Renal pelvis (tissue), 4 donors: ENCODE data around the gene C2orf81. TPM values are rescaled to one million over a fixed set of nuclear protein-coding genes. Genes with fewer than 3 reads are reported as not detected.
"Not testable (repeated sequence)": the region's sequence is repeated elsewhere in the genome, so short reads cannot be mapped to it uniquely, and the experiment has no call there.

Source experiments
- DNase-seq: peaks from one replicate; pipeline ENCODE4 v3.0.0-alpha.2; 2013
- polyA plus RNA-seq, 3 donors: library from polyadenylated mRNA; unstranded; fragments of 120-200 nt; gene quantifications; one replicate each; pipeline ENCODE4 v1.2.1, GENCODE V29; 2013; ENCODE audit not compliant: insufficient read length in 3 of 3

Gene C2orf81
- polyA plus RNA-seq, 3 donors = 8.4 to 9.2 (median 8.5) TPM

DNA sequence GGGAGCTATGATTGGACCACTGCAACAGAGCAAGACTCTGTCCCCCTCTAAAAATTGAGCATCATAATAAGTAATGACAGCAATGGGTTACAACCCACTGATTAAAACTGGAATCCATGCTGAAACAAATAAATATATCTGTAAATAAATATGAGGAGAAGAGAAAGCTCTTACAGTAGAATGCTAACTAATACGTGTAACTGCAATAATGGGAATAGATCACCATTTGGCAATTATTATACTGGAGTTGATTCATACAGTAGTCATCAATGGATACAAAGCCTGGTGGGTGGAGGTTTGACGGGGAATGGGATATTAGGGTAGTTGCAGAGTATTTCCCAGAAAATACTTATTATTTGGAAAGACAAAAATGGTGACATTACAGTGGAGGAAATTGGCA lies 27.4 kb upstream of the C2orf81 start:
- DNase-seq = no peak

DNA sequence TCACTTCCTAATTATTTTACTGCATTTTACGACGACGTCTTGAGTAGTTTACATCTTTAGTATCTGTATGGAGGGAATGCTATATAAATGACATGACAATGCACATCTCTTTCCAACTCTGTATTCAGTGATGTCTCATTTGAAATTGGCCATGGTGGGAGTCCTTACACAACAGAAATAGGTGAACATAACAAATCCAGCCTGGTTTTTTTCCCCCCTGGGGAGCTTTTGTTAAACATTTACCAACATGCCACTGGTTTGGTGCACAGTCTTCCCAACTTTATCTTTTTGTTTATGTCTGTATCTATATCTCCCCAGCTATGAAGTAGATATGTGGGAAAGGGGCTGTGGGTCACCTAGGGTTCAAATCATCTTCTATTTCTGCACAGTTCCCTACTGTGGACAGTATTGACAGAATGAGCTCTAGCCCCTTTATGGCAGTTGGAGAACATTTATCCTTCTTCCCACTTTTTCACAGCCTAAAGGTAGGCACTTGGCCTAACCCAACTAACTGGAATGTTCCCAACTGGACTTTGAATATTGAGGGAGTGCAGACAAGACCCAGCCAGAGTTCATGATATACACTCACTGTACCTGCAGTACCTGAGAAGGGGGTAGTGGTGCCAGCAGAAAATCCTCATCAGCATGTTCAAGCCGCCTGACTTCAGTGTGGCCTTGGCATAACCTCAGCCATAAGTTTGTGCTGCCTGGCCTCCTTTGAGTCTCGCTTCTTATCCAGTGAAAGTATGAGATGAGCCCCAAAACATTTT lies 26.0 kb upstream of the C2orf81 start:
- no peak for DNase-seq

DNA sequence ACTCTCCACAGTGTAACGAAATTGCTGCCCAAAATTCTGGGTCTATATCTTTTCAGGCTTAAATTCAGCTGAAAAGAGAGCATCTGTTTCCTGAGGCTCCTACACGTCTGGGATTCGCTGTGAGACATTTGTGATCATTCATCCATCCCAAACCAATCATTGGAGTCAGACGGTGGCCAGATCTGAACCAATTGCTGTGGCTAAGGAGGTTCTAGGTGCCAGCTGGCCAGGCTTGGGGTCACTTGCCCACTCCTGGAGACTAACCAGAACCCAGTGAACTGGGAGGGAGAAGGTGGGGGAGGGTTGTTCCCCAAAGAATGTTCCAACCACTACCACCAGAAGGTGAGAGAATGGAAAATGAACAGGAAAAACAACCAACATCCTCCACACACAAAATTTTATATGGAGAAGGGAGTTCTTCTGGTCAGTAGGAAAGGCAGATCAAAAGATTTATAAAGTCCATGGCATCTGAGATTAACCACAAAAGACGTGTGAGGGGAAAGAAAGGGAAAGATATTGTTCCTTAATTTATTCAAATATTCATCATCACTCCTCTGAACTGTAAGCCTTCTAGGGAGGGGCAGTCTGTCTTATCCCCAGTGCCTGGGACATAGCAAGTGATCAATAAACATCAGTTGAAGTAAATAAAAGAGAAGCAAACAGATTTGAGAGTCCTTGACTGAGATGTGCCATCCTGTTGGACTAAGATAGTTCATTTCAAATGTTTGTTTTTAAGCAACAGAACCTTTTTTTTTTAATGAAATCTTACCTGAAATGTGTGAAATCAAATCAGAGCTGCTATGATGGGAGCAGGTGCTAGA lies 23.3 kb upstream of the C2orf81 start:
- no peak for DNase-seq

DNA sequence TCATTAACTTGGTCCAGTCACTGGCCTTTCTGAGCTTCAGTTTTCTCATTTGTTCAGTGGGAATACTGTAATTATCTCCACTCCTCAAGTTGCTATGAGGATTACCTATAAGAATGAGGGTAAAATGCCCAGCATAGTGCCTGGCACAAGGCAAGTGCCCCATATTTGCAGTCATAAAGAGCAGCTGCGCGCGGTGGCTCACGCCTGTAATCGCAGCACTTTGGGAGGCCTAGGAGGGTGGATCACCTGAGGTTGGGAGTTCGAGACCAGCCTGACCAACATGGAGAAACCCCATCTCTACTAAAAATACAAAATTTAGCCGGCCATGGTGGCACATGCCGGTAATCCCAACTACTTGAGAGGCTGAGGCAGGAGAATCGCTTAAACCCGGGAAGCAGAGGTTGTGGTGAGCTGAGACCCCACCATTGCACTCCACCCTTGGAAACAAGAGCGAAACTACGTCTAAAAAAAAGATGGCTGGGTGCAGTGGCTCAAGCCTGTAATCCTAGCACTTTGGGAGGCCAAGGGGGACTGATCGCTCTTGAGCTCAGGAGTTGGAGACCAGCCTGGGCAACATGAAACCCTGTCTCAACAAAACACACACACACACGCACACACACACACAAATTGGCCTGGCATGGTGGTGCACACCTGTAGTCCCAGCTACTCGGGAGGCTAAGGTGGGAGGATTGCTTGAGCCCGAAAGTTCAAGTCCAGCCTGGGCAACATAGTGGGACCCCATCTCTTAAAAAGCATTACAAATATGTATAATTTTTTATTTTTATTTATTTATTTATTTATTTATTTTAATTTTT lies 21.3 kb upstream of the C2orf81 start:
- DNase-seq = not testable (repeated sequence)

DNA sequence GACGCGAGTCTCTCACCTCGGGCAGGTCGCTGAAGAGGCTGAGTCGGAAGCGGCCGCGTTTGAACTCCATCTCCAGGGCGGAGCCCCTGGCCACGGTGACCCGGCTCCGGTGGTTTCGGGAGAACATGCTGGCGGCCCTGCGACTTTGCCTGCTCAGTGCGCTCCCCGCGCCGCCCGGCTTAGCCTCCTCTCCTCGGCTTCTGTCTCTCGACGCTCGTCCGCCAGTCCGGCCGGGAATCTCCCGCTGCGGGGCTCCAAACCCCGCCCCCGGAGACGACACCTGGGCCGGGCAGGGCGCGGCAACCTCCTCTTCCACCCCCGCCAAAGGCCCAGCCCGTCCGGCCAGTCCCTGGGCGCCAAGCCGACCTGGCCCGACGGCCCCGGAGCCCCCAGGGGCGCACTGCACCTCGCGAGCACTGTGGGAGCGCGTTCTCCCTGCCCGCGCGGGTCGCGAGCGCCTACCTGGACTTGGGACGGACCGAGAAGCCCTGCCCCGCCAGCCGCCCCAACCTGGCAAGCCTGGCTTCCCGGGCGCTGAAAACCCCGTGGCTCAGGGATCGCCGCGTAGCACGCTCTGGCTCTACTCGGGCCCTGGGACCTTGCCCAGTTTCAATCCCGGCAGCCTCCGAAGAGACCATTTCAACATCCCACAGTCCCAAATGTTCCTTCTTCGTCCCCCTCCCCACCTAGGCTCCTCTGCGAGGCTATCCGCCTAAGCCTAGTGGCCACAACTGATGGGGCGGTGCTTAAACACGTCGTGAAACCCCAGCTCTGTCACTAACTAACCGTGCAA lies 20.5 kb upstream of the C2orf81 start, which contains the start of gene RTKN:
Gene RTKN (minus strand): TSS at position 248 of the 793 bp plus-strand sequence. CDS start 121 bp downstream, at position 127.
- peak; percentile 70 for DNase-seq

DNA sequence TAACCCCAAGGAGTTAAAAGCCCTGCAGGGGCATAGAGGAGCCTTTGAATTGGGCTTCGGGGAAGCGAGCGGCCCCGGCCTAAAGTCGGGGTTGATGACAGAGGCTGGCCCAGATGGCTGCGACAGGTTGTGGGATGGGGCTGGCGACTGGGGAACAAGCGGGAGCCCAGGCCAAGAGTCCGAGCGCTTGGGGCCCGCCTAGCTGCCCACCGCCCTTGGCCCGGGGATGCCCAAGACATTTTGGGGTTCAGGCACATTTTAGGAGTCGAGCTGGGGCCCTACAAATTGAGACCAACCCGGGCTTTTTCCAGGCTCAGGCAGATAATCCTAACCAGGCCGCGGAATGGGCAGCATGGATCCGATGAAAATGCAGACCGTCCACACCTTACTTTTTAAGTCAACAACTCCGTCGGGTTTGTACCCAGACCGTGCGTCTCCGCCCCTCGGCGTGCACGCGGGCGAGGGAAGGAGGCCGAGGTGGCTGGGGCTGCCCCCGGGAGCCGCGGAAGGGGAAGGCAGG lies 19.8 kb upstream of the C2orf81 start:
- DNase-seq = no peak

DNA sequence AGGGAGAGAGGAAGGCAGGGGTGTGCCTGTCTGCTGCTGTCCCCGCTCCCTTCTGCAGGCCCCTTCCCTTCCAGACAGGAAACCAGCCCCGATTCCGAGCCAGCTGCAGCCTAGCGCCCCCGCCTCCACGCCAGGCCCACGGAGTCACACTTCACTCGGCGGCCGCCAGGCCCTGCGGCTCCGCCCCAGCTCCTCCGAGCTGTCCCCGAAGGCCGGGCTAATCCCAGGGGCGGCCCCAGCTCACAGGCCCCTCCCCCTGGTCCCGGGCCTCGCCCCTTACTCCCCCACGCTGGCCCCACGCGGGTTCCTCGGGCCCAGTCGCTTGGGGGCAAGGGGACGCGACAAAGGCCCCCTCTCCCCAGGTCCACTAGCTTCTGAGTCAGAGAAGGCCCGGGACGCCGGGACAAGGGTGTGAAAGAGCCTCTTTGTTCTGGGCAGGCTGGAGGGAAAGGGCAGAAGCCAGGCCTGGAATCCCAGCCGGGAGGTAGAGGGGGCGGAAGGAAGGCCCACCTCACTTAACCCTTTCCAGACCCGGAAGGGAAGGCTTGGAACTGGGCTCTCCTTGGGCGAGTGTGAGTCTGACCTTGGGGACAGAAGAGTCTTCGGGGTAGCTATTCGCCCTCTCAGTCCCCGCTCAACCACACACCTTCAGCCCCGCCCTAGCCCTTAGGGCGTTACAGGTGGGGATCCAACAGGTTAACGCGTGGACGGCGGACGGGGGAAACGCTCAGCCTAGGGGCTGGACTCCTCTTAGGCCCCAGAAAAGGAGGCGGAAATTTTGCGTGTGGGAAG lies 19.2 kb upstream of the C2orf81 start:
- peak; percentile 92 for DNase-seq

DNA sequence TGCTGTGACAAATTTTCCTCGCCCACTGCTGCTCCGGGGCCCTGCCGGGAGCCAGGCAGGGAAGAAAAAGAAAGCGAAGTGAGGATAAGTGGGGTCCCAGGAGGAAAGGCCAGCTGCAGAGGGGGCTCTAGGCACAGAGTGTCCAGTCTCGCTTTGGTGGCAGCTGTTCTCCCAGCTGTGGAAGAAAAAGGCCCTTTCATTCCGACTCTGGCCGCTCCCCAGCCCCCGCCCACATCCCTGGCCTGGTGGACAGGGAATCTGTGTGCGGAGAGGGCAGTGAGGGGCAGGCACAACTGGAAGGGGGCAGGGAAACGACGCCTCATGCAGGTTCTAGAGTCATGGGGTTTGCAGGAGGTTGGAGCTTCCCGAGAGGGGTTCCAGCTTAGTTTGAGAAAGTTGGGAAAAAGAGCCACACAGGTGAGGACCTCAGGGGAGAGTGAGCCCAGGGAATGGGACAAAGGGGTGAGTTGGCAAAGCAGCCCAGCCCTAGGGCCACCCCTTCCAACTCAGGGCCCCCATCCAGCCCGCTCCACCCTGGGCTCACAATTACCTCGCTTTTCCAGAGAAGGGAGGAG lies 18.5 kb upstream of the C2orf81 start:
- DNase-seq = peak; percentile 65

DNA sequence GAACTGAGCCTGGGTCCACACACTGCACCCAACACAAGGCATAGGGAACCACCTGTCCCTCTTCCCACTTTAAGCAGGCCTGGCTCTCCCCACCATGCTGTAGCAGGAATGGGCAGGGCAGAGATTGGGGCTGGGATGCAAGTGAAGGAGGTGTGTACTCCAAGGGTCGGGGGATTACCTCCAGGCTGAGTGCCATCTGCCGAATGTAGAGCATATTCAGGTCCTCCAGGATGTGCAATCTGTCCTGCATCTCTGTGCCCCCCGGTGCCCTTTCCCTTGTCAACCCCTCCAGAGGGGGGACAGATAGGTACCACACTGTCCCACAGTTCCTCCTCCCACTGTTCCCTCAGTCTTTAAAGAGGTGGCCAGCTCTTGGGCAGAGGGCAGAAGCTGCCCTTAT lies 18.0 kb upstream of the C2orf81 start:
- no peak for DNase-seq

DNA sequence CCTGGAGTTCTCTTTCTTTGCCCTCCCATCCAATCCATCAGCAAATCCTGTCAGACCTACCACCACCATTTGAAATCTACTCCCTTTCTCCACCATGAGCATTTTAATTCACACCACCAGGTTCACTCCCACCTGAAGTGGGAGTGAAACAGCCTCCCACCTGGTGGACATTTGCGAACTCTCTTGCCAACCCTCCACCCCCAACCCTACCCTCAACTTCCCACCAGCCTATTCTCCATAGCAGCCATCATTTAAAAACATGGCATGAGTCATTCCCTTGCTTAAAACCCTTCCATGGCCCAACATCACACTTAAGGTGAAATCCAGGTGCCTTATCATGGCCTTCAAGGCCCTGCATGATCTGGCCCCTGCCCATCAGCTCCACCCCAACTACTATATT lies 16.8 kb upstream of the C2orf81 start:
- DNase-seq = no peak

DNA sequence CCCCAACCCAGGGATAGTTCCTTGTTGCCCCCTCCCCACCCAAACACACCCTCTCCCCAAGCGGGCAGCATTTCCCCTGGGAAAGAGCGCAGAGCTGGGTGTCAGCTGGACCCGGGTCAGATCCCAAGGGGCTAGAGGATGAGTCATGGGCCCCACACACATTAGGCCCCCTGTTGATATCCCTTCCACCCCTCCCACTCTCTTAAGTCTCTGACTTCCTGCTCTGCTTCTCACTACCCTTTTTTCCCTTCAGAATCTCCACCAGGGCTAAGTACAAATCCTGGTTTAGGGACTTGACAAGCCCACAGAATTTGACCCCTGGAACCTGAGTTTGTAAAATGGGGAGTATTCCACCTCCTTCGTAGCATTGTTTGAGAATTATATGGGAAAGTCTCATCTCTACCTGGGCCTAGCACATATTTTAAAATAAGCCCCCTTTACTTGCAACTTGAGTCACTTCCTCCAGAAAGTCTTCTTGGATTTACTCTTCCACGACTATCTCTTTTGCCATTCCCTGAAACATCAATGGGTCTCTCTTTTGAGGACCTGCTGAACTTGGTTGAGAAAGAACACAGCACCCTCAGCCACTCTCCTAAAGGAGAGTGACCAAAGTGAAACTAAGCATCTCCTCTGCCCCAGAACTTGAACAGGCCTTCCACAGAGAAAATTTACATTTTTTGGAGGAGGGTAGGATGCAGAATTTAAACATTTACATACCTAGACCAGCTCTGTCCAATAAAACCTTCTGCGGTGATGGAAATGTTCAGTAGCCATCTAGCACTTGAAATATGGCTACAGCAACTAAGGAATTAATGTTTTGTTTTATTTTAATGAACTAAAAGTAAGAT lies 15.7 kb upstream of the C2orf81 start:
- DNase-seq = no peak

DNA sequence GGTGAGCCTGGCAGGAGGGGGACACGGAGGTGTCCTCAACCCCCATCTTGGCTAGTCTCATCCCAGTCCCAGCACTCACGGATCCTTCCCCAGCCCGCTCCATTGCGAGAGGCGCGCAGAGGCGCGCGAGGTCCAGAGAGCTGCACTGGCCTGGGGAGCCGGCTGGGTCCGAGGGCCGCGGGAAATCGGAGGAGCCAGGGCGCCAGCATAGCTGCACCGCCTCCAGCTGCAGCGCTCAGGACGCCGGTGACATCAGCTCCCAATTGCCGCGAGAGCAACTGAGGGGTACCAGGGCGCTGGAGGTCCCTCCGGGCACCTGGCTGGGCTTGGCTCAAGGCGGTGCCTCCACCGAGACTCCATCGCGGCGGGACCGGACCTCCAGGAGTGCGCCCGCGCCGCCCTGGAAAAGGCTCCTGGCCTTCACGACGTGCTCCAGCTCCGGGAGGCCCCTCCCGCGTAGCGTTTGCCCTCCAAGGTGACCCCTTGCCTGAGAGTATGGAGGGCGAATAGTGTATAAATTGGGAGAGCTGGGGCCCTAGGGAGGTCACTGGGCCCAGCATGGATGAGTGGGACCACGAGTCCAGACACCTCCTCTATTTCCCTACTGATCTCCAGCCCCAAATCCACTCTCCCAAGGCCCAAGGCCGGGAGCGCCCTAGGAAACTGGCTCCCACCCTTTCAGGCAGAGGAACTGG lies 14.8 kb upstream of the C2orf81 start:
- DNase-seq = no peak

DNA sequence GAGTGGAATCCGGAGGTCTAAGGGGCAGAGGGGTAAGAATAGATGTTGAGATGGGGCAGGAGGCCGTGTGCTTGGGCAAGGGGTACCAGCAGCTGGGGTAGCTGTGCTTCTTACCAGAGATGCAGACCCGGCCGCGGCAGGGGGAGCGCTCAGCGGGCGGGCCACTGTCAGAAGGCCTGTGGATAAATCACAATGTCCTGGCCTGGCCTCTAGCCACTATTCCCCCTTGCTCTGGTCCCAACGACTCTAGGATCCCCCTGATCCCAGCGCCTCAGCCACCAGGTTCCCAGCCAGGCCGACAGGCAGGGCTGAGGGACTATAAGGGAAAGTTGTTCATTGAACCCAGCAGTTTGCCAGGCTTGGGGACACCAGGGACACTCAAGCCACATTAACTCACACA lies 9.1 kb upstream of the C2orf81 start:
- DNase-seq = no peak

DNA sequence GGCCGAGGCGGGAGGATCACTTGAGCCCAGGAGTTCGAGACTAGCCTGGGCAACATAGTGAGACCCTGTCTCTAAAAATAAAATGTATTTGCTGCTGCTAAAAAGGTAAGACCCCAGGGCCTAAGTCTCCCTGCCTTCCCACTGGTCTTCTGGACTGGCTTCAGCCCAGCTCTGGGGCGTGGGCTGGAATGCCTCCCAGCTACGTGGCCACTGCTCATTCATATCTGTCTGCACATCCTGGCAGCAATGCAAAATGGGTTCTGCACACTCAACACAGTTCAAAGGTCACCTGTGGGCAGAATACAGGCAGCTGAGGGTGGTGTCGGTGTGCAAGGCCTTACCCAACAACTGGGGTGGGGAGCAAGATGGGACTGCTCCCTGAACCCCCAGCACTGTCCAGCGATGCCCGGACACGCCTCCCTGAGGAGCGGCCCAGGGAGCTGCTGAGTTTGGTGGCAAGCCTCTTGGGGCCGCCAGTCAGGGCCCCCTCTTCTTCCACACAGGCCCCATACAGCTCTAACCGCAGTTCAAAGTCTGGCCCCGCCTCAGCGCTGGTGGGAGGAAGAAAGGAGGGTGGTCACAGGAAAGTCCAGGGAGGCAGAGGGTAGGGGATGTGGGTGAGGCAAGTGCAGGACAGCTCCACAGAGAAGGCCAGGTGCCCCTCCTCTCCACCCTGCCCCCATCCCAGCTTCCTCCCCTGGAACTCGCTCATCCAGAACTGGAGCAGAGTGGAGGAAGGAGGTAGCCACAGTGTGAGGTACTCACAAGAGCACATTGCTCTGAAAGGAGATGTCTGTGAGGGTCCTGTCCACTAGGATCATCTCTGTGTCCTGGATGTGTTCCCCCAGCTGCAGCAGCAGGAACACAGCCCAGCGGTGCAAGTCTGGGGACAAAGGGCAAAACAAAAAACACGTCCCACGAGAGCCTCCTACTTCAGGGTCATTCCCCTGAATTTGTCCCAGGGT lies 8.3 kb upstream of the C2orf81 start:
- no peak for DNase-seq

DNA sequence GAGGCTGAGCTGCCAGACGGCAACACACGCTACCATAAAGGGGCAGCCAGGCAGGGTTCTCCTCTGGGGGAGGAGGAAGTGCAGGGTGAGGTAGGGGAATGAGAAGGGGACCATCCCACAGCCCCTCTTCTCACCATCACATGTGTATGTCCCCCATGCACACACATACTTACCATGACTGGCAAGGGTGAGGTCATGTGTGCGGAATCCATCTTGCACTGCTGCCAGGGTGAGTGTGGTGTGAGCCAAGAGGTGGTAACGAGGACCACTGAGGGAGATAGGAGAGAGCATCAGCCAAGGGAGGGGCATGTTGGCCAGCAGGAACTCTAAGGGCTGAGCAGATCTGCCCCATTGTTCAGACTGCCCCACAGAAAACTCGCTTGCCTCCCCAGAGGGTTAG lies 7.3 kb upstream of the C2orf81 start:
- DNase-seq = no peak

DNA sequence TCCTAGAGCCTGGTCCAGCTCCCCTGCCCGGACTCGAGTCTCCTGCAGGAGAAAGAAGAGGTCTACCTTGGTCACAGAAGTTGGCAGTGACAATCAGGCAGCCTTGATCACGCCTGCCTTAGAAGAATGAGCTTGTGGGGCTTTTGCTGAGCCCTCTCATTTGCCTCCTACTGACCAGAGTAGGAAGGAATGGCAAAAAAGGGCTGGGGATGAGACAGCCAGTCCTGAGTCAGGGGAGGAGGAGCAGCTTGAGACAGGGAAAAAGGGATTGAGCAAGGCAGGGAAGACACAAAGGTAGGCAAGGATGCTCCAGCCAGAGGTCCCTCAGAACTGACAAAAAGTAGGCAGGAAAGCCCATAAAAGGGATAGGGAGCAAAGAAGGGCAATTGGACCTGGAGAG lies 6.1 kb upstream of the C2orf81 start:
- no peak for DNase-seq

DNA sequence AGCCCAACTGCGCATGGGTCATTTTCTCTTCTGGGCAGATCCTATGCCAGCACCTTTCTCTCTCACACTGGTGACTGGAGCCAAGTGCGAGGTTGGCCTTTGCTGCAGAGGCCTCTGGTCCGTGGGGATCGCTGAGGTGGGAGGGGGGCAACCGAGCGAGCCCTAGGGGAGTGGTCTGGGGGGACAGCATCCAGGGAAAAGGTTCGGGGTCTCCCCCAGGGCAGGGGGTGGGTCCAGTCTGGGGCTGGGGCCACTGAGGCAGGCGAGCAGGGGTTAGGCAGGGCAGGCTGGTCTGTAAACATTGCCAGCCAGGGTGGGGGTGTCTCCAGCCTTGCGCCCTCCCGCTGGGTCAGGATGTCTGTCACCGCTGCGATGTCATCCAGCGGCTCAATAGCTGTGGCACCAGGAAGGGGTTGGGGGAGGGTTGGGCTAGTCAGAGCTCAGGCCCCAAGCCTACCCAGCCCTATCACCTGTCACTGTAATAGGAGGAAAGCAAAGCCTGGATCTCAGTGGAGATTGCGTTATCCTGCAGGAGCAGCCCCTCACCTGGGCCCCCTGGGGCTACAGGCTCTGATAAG lies 4.9 kb upstream of the C2orf81 start:
- no peak for DNase-seq
